Stimulated activated CD4-positive, alpha-beta T cell treated with anti-CD3 and anti-CD28 coated beads, Interleukin-1b, Interleukin-23, amount 100 ng/mL, for 24 hours (primary cell): ENCODE measurements around the gene OR14A16.

Source experiments
- DNase-seq, 4 experiments: peaks; one replicate each; pipeline ENCODE4 v3.0.0-alpha.2; 2020; ENCODE audit warnings: low read depth in 4 of 4, low spot score in 1 of 4

Gene OR14A16, protein sequence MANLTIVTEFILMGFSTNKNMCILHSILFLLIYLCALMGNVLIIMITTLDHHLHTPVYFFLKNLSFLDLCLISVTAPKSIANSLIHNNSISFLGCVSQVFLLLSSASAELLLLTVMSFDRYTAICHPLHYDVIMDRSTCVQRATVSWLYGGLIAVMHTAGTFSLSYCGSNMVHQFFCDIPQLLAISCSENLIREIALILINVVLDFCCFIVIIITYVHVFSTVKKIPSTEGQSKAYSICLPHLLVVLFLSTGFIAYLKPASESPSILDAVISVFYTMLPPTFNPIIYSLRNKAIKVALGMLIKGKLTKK

DNA sequence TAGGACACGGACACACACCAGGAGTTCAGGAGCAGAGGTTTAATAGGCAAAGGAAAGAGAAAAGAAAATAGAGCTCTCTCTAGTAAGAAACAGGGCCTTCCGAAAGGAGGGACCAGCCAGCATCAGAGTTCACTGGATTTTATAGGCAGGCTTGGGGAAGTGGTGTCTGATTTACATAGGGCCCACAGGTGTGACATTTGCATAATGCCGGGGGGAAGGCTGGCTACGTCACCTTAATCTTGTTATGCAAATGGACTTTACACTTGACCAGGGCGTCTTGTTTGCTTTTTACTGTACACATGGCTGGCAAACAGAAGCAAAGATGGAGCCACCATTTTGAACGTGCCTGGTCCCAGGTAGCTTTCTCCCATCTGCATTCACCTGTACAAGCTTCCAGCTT, at the start of gene OR14A16:
Gene OR14A16 (minus strand): TSS at position 97 of the 400 bp plus-strand sequence. CDS start 8,390 bp downstream, outside the sequence.
- no peak for DNase-seq

DNA sequence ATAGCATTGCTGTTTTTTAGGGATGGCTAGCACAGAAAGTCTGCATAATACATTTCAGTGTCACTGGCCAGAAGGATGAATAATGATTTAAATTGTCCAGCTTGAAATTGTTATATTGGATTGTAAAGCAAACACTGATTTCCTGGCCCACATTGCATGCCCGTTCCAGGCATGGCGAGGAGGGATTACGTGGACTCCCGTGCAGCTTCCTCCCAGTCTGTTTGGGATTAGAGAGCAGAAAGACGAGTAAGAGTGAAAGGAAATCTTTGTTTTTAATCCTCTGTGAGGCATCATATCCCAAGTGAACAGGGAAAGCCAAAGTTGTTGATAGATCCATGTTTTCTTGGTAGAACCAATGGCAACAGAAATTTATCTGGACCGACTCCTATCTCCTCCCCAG, 41.5 kb upstream of the OR14A16 start:
- no peak for DNase-seq

DNA sequence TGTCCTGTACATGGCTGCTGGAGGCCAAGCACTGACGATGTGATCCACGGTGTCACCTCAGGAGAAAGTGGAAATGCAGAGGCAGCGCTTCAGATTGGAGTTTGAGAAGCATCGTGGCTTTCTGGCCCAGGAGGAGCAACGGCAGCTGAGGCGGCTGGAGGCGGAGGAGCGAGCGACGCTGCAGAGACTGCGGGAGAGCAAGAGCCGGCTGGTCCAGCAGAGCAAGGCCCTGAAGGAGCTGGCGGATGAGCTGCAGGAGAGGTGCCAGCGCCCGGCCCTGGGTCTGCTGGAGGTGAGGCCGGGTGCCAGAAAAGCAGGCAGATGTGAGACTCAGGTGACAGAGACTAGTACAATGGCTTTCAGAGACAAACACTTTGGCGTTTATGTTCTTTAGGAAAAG, 40.7 kb upstream of the OR14A16 start:
- DNase-seq = no peak

DNA sequence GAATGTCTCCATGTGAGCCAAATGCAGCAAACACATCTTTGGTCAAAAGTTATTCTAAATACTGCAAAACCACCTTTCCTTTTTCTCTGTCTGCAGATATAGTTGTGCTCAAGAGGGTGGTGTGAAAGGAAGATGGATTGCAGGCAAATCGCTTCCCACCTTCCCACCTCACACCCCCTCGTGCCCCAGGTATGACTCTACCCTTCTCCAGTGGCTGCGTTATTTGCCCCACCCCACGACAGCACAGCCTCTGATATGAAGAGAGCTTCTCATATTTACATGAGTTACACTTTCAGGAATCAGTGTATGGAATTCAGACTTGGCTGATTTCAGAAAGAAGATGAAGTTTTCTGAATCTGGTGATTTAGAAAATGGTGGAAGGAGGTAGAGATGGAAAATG, 38.8 kb upstream of the OR14A16 start:
- DNase-seq = no peak

DNA sequence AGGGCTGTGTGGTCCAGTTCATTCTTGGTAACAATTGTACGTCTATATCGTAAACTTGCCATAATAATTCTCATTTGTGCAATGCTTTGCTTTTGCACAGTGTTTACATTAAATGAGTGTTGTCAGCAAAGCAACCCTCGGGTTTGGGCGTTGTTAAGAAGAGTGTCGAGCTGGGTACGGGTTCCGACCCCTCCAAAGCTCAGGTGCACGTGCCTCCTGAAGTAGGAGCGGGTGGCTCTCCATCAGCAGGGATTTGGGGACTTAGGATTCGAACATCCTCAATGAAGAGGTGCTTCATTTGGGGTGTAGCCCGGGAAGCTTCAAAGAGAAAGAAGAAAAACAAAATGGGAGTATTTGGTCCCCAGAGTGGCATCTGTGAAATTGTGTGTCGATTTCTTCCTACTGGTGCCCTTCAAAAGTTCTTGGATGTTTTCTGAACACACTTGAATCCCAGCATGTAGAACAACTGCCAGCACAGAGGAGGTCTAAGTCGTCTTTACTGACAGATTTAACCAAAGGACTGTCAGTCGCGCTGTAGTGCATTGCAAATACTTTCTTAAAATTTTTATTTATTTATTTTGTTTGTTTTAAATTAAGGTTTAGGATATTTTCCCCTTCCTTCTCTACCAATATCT, 34.2 kb upstream of the OR14A16 start:
- no peak for DNase-seq

DNA sequence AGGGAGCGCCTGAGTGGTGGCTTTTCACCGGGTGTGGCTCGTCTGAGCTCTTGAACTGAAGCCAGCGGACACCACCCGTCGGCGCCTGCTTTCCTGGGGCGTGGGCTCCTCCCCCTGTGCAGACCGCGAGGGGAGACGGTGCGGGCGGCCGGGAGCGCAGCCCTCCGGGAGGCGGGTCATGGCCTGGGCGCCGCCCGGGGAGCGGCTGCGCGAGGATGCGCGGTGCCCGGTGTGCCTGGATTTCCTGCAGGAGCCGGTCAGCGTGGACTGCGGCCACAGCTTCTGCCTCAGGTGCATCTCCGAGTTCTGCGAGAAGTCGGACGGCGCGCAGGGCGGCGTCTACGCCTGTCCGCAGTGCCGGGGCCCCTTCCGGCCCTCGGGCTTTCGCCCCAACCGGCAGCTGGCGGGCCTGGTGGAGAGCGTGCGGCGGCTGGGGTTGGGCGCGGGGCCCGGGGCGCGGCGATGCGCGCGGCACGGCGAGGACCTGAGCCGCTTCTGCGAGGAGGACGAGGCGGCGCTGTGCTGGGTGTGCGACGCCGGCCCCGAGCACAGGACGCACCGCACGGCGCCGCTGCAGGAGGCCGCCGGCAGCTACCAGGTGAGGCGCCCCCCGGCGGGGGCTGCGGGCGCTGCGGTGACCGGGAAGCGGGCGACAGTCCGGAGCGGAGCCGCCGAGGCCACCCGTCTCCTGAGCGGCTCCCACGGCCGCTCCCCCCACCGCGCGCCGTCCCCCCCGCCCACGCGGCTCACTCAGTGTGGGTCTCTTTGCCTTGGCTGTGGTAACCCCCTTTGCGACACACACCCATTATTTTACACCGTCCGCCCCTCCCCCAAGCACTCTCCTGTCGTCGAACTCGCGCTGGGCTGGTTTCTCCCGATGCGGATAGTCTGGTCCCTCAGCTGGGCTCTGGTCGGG, 33.4 kb upstream of the OR14A16 start, which contains the start of gene TRIM58:
Gene TRIM58 (plus strand): TSS at position 119 of the 916 bp plus-strand sequence. CDS start 60 bp downstream, at position 179.
- peak in 1 of 4 experiments; percentile 11 for DNase-seq

DNA sequence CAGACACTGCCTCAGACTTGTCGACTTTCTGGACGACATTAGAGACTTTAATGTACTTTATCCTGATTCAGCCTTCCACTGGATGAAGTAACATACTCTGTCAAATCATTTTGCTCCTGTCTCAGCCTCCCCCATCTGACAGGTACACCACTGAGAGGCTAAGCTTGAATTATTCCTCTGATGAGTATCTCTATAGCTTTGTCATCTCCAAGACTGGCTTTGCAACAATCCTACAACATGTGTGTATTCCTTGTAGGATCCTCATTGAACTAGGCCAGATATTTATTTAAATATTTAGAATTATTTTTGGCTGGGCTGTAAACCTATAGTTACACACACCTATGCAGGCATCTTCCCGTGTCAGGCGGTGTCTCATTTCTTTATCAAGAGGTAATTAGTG, 32.0 kb upstream of the OR14A16 start:
- no peak for DNase-seq

DNA sequence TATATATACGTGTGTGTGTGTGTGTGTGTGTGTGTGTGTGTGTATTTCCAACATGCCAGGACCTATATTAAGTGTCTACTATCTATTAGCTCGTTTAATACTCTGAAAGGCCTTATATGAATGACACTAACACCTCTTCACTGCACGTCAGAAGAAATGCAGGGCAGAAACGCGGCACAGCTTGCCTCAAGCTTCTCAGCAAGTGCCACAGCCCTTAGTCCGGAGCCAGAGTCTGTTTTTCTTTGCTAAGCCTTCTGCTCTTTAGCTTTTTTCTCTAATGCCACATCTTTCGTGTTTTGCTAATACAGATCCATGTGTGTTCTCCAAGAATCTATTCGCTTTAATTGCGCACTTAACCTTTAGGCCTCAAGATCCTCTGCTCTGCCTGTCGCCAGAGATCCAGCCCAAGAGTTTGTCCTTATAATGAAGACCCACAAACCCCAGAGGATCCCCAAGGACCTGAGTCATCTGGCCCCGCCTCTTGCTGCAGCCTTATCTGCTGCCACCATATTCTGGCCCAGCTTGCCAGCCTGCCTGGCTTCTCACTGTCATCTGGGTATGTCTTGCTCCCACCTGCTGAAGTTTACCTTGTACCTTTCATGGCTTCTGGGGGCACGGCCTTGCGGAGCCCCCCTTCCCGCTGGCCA, 31.1 kb upstream of the OR14A16 start:
- DNase-seq = no peak

DNA sequence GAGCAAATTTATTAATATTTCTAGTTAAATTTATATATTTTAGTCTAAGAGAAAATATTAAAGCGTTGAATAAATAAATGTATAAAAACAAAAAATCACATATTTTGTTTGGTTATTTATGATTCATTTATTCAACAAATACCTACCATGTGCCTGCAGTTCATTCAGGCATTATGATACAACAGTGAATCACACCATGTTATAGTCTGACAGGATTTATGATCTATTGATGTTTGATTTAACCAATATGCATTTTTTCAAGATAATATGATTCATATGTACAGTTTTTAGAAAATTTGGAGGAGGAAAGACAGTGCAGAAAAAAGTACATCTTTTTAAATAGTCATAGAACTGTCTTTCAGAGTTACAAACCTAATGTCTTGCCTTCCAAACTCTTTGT, 25.7 kb upstream of the OR14A16 start:
- DNase-seq = no peak

DNA sequence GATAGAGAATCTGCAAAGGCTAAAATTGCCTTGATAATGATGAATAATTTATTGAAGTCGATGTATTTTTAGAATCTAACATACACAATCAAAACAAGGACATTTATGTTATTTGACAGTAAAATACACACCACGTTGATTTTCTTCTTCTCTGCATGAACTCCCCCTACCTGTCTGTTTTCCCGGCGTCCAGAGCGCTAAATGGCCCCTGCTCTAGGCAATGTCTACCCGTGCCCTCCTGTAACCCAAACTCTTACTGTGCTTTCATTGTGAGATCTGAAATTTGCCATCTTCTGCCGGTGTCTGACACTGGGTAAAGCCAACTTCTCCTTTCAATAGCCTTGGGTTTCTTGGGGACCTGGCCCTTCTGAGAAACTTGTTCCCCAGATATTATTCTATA, 24.4 kb upstream of the OR14A16 start:
- no peak for DNase-seq

DNA sequence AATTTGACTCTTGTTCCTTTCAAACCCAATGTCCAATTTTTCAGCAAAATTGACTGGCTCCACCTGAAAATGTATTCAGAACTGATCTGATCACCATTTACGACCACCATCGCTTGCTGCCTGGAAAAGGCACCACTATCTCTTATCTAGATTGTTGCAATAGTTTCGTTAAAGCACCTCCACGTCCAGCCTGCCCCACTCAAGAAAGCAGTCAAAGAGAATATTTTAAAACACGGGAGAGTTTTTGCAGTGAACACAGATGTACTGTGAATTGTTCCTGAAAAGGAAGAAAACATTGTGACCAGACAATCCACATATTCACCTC, 21.7 kb upstream of the OR14A16 start:
- DNase-seq = no peak

DNA sequence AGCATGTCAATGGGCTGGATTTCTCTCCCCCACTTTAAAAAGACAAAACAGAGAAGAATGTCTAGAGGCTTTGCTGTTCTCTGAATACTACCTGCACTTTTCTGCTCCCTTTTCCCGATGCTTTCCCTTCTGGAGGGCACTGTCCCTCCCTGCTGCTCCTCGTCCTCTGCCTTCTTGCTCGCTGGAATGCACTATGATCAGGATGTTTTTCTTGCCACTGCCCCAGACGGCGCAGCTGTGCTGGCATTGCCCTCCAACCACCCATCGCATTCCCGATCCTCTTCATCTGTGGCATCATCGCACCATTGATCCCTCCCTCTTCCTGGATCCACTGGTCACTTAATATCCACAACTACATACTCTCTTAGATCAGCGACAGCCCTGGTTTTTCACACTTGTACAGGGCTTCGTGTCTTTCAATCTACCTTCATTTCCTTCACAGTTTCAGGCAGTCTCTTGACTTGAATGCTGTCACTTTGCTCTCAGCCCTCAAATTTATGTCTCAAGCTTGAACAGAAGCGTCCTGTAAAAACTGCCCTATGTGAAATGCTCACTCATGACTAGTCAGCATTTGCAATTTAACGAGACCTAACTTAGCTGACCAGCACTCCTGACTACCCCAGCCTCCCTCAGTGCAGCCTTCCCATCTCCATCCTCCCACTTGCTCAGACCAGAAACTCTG, 21.2 kb upstream of the OR14A16 start:
- DNase-seq = no peak

DNA sequence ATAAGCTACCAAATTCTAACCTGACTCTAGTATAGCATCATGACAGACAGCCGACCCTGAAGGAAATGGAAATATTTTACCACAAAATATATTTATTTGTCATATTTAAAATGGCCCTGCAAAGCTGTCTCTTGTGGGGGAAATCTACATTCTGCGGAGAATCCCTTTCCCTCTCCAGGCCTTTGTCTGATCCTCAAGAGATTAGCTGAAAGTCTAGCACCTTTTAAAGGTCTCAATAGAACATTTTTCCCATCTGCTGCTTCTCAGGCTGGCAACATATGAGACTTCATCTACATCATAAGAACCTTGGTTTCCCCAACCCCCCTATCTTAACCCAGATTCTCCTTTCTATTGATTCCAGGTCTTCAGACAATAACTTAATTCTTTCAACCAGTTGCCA, 19.5 kb upstream of the OR14A16 start:
- DNase-seq = no peak

DNA sequence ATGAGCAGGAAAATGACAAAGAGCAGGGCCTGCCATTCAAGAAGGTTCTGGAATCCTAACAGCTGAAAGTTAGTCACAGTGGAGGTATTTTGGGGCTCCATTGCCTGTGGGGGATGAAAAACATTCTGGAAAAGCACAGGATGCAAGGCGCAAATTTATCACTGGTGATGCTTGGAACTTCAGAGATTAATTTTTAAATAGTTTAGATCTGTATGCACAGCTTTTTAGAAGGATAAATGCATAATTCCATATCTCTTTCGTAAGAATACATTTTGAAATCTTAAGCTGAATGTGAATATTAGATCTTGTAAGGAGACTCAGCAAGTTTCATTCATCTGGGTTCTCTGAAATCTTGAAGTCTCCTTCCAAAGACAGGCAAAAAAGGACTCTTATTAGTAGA, 17.9 kb upstream of the OR14A16 start, which contains the start of gene OR11L1:
Gene OR11L1 (minus strand): TSS at position 101 of the 400 bp plus-strand sequence. CDS start 0 bp downstream, at position 101.
- no peak for DNase-seq

DNA sequence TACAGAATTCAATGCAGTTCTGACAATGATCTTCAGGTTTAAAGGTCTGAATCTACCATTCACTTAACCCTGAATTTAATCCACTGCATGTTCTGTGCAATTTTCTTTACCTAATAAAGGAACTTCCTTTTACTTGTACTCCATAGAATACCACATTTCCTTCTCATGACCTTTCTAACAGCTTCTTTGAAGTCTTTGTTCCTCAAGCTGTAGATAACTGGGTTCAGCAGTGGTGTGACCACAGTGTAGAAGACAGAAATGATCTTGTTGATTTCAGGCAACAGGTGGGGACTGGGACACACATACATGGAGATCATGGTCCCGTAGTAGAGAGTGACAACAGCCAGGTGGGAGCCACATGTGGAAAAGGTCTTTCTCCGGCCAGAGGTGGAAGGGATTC, 16.9 kb upstream of the OR14A16 start:
- no peak for DNase-seq

DNA sequence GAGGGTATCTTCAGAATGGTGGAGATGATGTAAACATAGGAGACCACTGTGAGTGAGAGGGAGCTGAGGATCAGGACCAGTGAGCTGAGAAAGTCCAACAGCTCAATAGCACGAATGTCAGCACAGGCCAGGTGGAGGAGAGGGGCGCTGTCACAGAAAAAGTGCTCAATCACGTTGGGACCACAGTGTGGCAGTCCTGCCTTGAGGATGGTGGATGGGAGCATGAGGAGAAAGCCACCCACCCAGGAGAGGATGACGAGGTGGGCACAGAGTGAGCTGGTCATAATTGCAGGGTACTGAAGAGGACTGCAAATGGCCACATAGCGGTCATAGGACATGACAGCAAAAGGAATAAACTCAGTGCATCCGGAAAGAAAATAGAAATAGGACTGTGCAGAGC, 9.7 kb upstream of the OR14A16 start:
- no peak for DNase-seq

DNA sequence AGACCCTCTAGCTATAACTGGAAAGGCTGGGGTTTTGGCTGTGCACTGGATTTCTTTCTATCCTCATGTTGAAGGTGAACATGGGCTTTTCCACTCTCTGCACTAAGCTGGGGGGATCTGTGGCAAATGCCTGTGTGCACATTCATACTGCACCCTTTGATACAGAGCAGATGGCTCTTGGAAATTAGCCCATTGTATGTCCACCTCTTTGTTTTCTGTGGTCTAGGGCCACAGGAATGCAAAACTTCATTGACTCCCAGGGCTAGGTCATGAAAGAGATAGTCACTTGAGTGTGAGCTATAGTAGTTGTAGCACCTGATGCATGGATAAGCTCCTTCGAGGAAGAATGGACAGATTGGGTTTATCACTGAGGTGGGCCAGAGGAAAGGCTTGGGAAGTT, 5.7 kb upstream of the OR14A16 start:
- DNase-seq = no peak

DNA sequence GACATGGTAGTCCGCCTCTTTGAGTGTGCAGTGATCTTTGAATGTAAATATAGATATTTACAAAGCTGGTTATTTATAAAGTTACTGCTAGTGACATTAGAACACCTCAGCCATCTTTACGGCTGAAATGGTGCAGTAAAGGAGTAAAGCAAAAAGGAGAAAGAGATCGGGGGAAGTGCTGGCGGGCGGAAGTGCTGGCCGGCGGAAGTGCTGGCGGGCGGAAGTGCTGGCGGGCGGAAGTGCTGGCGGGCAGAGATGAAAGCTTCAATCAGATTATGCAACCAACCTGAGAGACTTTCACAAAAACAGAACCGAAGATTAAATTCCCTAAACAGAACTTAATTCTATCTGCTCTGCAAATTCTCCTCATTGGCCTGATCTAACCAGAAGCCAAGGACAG, 1.4 kb upstream of the OR14A16 start:
- DNase-seq = no peak

DNA sequence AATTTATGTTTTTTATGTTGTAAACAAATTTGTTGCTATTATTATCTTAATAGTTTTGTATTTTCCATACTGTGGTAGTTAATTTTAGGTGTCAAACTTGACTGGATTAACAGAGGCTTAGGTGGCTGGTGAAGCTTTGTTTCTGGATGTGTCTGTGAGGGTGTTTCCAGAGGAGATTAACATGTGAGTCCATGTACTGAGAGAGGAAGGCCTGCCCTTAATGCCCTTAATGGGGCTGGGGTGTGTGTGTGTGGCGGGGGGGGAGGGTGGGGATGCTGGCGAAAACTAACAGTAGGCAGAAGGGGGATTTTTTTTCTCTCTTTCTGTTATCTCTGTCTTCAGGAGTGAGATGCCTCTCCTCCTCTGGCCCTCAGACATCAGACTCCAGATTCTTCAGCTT, 1.9 kb downstream of the OR14A16 start:
- no peak for DNase-seq

DNA sequence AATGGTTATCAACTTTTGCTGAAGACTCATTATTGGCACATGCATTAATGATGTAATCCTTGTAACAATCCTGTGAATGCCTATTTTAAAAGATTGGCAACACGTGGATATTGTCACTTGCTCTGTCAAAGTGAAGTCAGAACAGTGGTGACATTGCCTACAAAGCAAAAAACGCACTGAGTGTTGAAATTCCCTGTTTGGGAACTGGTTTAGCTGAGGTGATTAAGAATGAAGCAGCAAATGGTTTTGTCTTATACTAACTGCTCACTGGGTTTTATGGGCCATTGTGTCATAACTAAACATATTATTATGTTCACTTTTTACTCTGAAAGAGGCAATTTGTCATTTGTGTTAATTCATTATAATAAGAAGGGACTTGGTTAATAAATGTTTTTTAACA, 11.3 kb downstream of the OR14A16 start:
- DNase-seq = no peak

DNA sequence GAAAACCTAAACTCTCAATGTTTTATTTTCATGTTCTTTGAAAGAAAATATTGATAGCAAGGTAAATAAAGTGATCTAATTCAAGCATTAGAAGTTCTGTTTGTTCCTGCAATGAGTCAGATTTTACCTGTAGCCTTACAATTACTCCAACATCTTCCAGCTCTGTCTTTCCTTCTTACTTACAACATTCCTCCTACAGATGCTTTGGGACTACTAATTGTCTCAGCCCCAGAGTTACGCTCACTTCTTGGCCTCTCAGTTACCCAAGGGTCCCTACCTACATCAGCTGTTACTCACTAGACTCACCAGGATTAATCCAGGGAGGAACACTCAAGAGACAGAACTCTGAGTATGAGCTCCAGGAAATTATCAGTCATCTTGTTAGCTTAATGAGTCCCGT, 26.4 kb downstream of the OR14A16 start:
- no peak for DNase-seq
